Measurements from ENCODE around the gene KCNIP1.

KCNIP1 gene

GRCh38 chr5:170571281-170571731 is 67.5 kb downstream of the KCNIP1 start:
- DNase-seq = no peak

- DNase-seq = no peak
These were observed 68.3 kb downstream of the KCNIP1 start for GRCh38 chr5:170571875-170572852.

DNA sequence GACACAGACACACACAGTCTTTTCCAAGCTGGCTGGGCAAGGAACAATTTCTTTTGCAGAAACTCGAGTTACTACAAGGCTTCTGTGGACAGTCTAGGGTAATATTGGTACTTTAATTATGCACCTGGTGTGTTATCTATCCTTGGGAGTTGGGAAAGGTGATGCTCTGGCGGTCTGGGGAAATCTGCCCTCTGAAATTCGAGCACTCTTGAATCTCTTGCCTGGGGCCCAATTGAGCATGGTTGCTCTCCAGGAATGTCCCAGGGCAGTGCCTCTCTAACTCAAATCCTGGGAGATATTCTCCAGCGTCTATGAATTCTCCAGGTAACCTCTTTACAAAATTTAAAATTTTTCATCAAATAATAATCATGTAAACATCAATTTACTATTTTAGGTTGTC is 69.3 kb downstream of the KCNIP1 start:
- DNase-seq = no peak

DNA sequence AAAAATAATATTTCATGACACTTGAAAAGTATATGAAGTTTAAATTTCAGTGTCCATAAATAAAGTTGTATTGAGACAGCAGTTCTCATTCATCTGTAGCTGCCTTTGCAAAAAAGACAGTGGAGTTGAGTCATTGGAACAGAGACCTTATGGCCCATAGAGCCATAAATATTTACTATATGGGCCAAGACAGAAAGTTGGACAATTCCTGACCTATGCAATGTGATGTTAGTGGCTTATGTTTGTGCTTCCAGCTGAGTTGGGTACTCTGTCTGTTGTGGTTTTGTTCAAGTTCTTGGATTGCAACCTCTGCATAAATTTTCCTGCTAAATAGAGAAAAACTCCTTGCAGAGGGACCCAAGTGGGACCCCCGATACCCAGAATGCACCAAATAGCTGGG is 69.8 kb downstream of the KCNIP1 start:
- no peak for DNase-seq

- DNase-seq = no peak
These were observed 73.0 kb downstream of the KCNIP1 start for GRCh38 chr5:170576602-170577535.

- DNase-seq = no peak
These were observed 75.8 kb downstream of the KCNIP1 start for GRCh38 chr5:170579601-170580000.

DNA sequence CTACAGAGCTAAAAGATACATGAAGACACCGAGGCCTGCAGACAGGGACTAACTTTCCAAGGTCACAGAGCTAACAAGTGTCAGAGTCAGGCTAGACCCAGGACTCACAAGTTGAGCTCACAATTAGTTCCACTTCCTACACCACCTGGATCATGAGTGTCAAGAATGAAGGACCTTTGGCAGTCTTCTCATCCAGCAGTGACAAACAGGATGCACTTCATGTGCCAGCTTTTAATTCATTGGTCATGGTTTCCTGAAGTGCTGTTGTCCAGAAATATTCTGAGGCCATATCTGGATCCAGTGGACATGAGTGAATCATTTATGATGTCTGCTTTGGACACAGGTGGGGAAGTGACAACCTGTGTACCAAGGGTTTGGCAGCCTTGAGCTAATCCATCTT is 77.4 kb downstream of the KCNIP1 start:
- no peak for DNase-seq

- no peak for DNase-seq
These were observed 79.0 kb downstream of the KCNIP1 start for GRCh38 chr5:170582644-170583330.

DNA sequence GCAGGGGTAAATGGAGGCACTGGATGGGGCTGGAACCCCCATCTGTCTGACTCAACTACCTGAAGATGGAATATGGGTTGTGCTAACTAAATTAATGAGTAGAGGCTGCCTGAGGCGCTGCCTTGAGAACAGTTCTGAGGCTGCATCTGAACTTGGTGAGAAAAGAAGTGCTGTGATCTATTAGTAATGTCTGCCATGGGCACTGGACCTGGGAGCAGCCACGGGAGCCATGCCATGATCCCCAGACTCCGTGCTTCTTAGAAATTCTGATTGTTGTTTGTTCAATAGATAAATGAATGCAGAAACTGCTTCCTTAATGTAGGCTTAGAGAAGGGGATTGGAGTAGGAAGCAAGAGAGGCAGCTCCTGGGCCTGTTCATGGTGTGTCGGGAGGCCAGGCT is 80.2 kb downstream of the KCNIP1 start:
- no peak for DNase-seq

DNA sequence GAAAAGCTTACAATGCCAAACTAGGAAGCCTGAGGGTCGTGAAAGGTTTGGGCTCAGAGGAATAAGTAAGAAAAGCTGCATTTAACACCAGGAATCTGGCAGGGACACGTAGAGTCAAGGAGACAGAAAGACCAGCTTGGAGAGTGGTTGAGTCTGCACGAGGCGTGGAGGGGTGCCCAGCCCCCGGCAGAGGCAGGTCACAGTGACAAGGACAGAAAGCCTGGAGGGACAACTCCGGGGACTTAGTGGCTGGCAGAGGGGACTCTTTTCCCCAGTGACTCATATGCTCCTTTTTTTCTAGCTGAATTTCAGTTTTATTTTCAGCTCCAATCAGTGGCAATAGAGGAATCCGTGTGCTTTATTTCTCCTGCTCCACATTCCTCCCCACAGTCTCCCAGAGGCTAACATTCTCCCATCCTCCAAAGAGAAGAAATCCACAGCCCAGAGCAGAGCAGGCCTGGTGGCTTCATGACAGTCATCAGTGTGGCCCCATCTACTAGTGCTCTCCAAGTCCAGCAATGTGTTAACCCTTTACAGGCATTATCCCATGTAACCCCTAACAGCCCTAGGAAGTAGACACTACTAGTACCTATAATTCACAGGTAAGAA is 80.7 kb downstream of the KCNIP1 start:
- DNase-seq = no peak

GRCh38 chr5:170585273-170585948 is 81.6 kb downstream of the KCNIP1 start:
- no peak for DNase-seq

- no peak for DNase-seq
These were observed 84.0 kb downstream of the KCNIP1 start for GRCh38 chr5:170587808-170588207.

DNA sequence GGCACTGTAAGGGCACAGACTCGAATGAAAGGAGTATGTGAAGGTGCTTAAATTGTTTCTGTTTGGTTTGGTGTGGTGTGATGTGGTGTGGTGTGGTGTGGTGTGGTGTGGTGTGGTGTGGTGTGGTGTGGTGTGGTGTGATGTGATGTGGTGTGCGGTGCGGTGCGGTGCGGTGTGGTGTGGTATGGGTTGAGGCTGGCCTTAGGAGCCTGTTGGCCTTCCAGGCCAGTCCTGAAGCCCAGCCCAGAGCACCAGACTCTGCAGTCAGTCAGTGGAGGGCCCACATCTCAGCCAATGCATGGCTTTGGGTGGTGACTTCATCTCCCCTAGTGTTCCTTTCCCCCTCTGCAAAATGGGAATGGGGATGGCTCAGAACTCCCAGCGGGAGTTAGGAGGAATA is 85.8 kb downstream of the KCNIP1 start:
- no peak for DNase-seq

- DNase-seq = no peak
These were observed 86.7 kb downstream of the KCNIP1 start for GRCh38 chr5:170590566-170590965.

GRCh38 chr5:170591054-170591453 is 87.2 kb downstream of the KCNIP1 start:
- no peak for DNase-seq

GRCh38 chr5:170596482-170597044 is 92.7 kb downstream of the KCNIP1 start:
- DNase-seq = no peak

GRCh38 chr5:170597109-170597751 is 93.4 kb downstream of the KCNIP1 start:
- no peak for DNase-seq

- DNase-seq = no peak
These were observed 94.1 kb downstream of the KCNIP1 start for GRCh38 chr5:170597872-170598271.

DNA sequence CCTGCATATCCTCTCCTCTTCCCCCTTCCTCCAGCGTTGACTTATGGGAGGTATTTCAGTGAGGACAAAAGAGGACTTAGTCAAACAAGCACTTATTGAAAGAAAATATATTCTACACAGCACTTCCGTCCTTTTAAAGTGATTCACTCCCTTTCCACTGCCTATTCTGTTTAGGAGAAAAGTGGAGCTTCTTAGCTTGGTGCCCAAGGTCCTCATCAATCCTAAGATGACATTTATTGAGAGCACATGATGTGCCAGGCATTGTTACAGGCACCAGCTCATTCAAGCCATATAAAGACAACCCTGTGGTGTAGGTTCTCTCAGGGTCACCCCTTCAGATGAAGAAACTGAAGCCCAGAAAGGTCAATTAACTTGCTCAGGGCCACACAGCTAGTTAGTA is 95.9 kb downstream of the KCNIP1 start:
- no peak for DNase-seq

DNA sequence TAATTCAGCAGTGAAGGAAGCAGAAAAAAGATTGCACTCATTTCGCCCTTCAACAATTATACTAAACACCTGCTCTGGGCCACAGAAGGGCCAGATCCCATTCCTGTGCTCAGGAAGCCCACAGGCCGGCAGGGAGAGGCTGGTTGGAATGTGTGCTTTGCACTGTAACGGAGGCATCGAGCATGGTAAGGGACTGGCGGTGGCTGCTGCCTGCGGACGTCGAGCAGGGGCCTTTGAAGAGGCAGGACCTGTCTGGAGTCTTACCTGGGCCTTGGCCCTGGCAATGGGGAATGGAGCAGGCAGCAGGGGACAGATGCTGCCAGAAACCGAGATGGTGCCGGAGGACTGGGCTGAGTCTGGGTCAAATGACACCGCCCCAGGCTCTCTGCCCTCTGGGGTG is 97.8 kb downstream of the KCNIP1 start:
- DNase-seq = no peak

DNA sequence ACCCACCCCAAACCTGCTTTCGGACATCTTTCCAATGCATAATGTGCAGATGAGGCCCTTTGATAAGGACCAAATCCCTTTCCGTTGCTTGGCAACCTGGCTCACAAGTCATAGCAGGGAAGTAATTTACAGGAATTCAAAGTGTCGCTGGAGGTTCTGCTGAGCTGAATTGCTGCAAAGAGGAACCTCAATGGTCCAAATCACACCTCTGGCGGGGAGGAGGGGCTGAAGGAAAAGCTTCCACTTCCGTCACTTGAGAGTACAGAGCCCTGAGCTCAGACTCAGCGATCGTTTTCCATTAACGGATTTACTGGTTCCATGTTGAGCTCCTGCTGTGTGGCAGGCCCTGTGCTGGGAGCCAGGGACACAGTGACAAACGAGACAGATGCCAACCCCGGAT is 99.3 kb downstream of the KCNIP1 start:
- no peak for DNase-seq

Measured in NCI-H146 (cell line).